HTERT RPE-1 (cell line): ENCODE data around the gene ARPC2.

Experiments used
- in situ Hi-C: fragments of 300-500 bp; cut with MboI; formaldehyde crosslinking; loops from 4 replicates; pipeline ENCODE4 v1.14.3; 2020; ENCODE audit warnings: low sequenced_read_pairs

ARPC2 gene

DNA sequence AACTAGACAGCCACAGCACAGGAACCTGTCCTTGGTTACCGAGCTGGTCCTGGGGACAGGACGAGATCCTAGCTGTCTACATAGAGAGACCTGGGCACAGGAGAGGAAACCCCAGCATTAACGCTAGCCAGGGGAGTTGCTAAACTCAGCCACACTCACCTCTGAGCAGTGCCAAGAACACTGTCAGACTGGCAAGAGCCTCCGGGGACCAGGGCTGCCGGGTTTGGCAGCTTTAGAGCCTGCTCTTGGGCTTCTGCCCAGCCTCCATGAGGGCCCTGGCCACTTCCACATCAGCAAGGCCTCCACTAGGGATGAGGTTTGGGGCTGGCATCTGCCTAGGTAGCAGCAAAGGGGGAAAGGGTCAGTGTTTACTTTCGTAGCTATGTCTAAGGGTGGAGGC, 68.6 kb downstream of the ARPC2 start:
- in situ Hi-C loops, result no loop called here

GRCh38 chr2:218286570-218287459, 69.8 kb downstream of the ARPC2 start:
- in situ Hi-C loops, result no loop called here

GRCh38 chr2:218289639-218290315, 72.8 kb downstream of the ARPC2 start:
- in situ Hi-C loops, result no loop called here

GRCh38 chr2:218290316-218291261, 73.6 kb downstream of the ARPC2 start:
- in situ Hi-C loops, result no loop called here

- in situ Hi-C loops, result no loop called here
These were observed 74.5 kb downstream of the ARPC2 start for GRCh38 chr2:218291318-218292047.

- in situ Hi-C loops, result no loop called here
These were observed 75.3 kb downstream of the ARPC2 start, which contains the start of gene TMBIM1 for GRCh38 chr2:218292048-218293014. Gene TMBIM1, minus strand, starts transcription at chr2:218292503. Its CDS starts 10,362 bp downstream, at chr2:218282141.

GRCh38 chr2:218293715-218294429, 76.9 kb downstream of the ARPC2 start:
- in situ Hi-C loops, result no loop called here

GRCh38 chr2:218294430-218295022, 77.5 kb downstream of the ARPC2 start:
- in situ Hi-C loops, result no loop called here

DNA sequence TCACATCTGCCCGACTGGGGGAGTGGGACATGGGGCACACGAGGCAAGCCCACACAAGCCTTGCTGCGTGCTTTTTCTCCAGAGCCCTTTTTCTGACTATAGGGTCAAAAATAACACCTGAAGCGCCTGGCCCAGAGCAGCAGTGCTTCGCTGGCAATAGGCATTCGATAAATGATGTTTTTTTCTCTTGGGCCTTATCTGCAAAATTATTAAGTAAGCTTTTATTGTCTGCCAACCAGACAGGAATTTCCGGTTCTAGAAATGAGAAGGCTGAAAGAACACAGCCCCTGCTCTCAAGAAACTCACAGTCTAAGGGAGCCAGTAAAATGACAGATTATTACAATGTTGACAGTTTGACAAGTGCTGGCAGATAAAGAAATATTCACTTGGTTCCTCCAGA, 78.0 kb downstream of the ARPC2 start:
- in situ Hi-C loops, result no loop called here

- in situ Hi-C loops, result no loop called here
These were observed 79.2 kb downstream of the ARPC2 start for GRCh38 chr2:218296200-218296599.

DNA sequence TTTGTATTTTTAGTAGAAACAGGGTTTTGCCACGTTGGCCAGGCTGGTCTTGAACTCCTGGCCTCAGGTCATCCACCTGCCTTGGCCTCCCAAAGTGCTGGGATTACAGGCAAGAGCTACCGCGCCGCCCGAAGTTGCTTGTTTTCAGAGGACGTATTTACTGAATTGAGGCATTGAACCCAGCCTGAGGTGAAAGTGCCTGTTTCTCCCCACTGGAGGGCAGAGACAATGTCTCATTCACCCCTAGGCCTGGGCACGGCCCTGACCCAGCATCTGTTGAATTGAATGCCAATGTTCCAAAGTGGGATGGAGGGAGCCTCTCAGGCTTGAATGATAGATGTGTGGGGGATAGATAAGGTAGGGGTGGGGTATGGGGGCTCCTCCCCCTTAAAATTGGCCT, 79.9 kb downstream of the ARPC2 start:
- in situ Hi-C loops, result no loop called here

- in situ Hi-C loops, result no loop called here
These were observed 81.4 kb downstream of the ARPC2 start for GRCh38 chr2:218298314-218298875.

GRCh38 chr2:218300141-218300540, 83.2 kb downstream of the ARPC2 start:
- in situ Hi-C loops, result no loop called here

- in situ Hi-C loops, result no loop called here
These were observed 84.3 kb downstream of the ARPC2 start for GRCh38 chr2:218301176-218301819.
